NB4 (cell line): ENCODE data around the gene CFC1.
"Not testable (repeated sequence)": the region's sequence is repeated elsewhere in the genome, so short reads cannot be mapped to it uniquely, and the experiment has no call there.

Experiments used
- POLR2A ChIP-seq: IDR thresholded peaks from 2 replicates; pipeline ENCODE4 v1.6.1; 2011; ENCODE audit warnings: mild to moderate bottlenecking; ENCODE audit not compliant: insufficient read length; ENCODE audit errors: extremely low read depth
- TF ChIP-seq, protein P1 (sequence below): IDR thresholded peaks from one replicate; pipeline ENCODE4 v1.5.1; 2012; ENCODE audit warnings: low read depth, low read length
- TF ChIP-seq, protein P2 (sequence below): IDR thresholded peaks from 2 replicates; pipeline ENCODE4 v1.6.1; 2011; ENCODE audit warnings: low read depth, low read length

DNA sequence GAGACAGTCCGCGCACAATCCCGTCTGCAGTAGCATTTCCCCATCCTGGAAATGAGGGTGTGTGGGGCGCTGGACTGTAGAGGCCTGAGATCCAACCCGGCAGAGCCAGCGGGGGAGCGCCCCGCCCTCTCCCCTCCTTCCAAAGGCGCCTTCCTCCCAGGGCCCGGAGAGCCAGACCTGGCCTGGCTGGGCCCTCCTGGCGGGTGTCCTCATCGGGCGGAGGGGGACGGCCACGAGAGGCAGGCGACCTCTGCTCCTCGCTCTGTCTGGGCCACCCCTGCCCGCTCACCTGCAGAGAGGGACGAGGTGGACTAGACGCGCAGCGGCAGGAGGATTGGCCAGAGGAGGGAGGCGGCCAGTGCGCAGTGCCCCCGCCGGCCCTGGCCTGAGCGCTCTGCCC lies 49.9 kb downstream of the CFC1 start:
- TF ChIP-seq, protein P1, sequence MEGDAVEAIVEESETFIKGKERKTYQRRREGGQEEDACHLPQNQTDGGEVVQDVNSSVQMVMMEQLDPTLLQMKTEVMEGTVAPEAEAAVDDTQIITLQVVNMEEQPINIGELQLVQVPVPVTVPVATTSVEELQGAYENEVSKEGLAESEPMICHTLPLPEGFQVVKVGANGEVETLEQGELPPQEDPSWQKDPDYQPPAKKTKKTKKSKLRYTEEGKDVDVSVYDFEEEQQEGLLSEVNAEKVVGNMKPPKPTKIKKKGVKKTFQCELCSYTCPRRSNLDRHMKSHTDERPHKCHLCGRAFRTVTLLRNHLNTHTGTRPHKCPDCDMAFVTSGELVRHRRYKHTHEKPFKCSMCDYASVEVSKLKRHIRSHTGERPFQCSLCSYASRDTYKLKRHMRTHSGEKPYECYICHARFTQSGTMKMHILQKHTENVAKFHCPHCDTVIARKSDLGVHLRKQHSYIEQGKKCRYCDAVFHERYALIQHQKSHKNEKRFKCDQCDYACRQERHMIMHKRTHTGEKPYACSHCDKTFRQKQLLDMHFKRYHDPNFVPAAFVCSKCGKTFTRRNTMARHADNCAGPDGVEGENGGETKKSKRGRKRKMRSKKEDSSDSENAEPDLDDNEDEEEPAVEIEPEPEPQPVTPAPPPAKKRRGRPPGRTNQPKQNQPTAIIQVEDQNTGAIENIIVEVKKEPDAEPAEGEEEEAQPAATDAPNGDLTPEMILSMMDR: not testable (repeated sequence)
- not testable (repeated sequence) for TF ChIP-seq POLR2A
- TF ChIP-seq, protein P2, sequence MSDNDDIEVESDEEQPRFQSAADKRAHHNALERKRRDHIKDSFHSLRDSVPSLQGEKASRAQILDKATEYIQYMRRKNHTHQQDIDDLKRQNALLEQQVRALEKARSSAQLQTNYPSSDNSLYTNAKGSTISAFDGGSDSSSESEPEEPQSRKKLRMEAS: not testable (repeated sequence)
